Measurements from ENCODE around the gene C4orf50.
A peak's percentile ranks its signal among the peaks of the same experiment; 100 is the strongest.
"Not testable (repeated sequence)": the region's sequence is repeated elsewhere in the genome, so short reads cannot be mapped to it uniquely, and the experiment has no call there.

The C4orf50 gene

GRCh38 chr4:6012200-6012599, 6.0 kb downstream of the C4orf50 start:
- no peak for DNase-seq

GRCh38 chr4:6011686-6012085, 6.5 kb downstream of the C4orf50 start:
- DNase-seq: no peak

- DNase-seq: no peak
Observed at GRCh38 chr4:6011271-6011671, 7.0 kb downstream of the C4orf50 start.

GRCh38 chr4:6010789-6011188, 7.4 kb downstream of the C4orf50 start:
- no peak for DNase-seq

GRCh38 chr4:6009452-6009851, 8.8 kb downstream of the C4orf50 start:
- DNase-seq: no peak

GRCh38 chr4:6008766-6009385, 9.4 kb downstream of the C4orf50 start:
- no peak for DNase-seq

GRCh38 chr4:6008092-6008551, 10.1 kb downstream of the C4orf50 start:
- no peak for DNase-seq

- no peak for DNase-seq
Observed at GRCh38 chr4:6005175-6005574, 13.1 kb downstream of the C4orf50 start.

GRCh38 chr4:6003485-6003884, 14.7 kb downstream of the C4orf50 start:
- DNase-seq: not testable (repeated sequence)

- DNase-seq: no peak
Observed at GRCh38 chr4:6002926-6003325, 15.3 kb downstream of the C4orf50 start.

- no peak for DNase-seq
Observed at GRCh38 chr4:6002492-6002833, 15.8 kb downstream of the C4orf50 start.

GRCh38 chr4:6001680-6002491, 16.3 kb downstream of the C4orf50 start:
- DNase-seq: no peak

- no peak for DNase-seq
Observed at GRCh38 chr4:5999830-6000365, 18.3 kb downstream of the C4orf50 start.

- no peak for DNase-seq
Observed at GRCh38 chr4:5999356-5999755, 18.9 kb downstream of the C4orf50 start.

GRCh38 chr4:5998333-5998936, 19.8 kb downstream of the C4orf50 start:
- peak; percentile 23 for DNase-seq

GRCh38 chr4:5996641-5997040, 21.6 kb downstream of the C4orf50 start:
- no peak for DNase-seq

- no peak for DNase-seq
Observed at GRCh38 chr4:5995901-5996623, 22.2 kb downstream of the C4orf50 start.

- DNase-seq: no peak
Observed at GRCh38 chr4:5993876-5994811, 24.1 kb downstream of the C4orf50 start.

GRCh38 chr4:5993346-5993745, 24.9 kb downstream of the C4orf50 start:
- DNase-seq: not testable (repeated sequence)

GRCh38 chr4:5992828-5993321, 25.4 kb downstream of the C4orf50 start:
- DNase-seq: no peak

- DNase-seq: no peak
Observed at GRCh38 chr4:5992171-5992827, 25.9 kb downstream of the C4orf50 start.
